ENCODE data around the gene PTPRG.

DNA sequence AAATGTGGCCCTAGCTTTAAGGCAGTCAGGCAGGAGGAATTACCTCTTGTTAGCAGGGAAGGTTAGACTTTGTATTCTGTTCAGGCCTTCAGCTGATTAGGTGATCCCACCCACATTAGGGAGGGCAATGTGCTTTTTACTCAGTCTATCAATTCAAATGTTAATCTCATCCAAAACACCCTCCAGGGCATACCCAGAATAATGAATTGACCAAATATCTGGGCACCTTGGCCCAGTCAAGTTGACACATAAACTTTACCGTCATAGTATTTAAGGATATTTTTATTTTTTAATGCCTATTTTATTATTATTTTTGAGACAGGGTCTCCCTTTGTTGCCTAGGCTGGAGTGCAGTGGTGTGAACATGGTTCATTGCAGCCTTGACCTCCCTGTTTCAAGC, 146.1 kb downstream of the PTPRG start:
- TF ChIP-seq CTCF (IDR thresholded peaks at IDR 0.05) (no peak), POLR2A (IDR thresholded peaks at IDR 0.05) (no peak)

All from adrenal gland (tissue), 5 donors.